Stimulated activated CD4-positive, alpha-beta T cell treated with anti-CD3 and anti-CD28 coated beads, TNF-alpha, amount 100 ng/mL, for 24 hours (primary cell): ENCODE measurements around the gene OR2F1.

Experiments
- DNase-seq, 3 experiments: peaks; one replicate each; pipeline ENCODE4 v3.0.0-alpha.2; 2020; ENCODE audit warnings: low read depth in 3 of 3

The OR2F1 gene, protein sequence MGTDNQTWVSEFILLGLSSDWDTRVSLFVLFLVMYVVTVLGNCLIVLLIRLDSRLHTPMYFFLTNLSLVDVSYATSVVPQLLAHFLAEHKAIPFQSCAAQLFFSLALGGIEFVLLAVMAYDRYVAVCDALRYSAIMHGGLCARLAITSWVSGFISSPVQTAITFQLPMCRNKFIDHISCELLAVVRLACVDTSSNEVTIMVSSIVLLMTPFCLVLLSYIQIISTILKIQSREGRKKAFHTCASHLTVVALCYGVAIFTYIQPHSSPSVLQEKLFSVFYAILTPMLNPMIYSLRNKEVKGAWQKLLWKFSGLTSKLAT

DNA sequence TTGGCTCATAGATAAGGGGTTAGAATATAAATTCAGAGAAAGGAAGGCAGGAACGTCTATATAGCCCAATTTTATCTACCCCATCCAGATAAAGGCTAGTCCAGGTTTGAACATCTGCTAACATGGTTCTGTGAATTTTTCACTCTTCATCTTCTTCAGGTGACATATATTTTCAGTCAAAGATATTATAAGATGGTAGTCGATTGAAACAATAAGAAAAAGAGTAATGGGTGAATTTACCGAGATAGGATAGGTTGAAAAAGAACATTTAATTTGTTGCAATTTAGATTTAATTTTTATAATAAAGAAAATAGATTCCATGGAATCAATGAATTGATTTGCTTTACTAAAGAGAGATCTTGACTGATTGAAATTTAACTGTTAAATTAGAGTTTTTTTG, at the start of gene OR2F1:
Gene OR2F1, plus strand, starts transcription at position 301 of the 400 bp plus-strand sequence. CDS start 5,127 bp downstream, outside the sequence.
- DNase-seq: no peak

DNA sequence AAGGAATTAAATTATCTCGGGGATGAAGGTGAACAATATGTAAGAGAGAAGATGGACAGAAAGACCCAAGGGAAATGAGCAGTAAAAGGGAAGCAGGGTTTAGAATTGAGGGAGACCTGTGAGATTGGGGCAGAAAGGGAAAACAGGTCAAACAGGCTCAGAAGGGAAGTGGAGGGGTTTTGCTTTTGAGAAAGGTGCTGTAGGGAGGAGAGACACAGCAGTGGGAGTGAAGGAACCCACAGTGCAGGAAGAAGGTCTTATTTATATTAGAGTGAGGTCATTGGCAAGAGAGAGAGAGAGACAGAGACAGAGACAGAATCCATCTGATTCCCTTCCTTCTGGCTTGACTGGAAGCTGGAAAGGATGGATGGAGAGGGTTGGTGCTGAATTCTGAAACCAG, 49.1 kb upstream of the OR2F1 start:
- DNase-seq: no peak

DNA sequence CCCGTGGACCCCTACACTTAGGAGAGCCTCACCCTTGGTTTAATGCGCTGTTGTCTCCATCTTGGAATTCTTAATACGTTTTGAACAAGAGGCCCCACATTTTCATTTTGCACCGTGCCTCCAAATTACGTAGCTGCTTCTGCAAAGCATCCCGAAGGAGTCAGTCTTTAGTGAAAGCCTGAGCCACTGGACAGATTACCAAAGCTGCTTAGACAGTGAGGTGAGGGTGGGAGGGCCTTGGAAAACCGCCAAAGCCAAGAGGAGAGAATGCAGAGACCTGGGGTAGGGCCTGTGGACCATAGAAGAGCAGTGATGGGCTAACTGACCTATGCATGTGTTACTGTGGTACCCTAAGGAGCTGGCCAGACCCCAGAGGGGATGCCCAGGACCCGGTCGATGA, 48.5 kb upstream of the OR2F1 start:
- DNase-seq: no peak

DNA sequence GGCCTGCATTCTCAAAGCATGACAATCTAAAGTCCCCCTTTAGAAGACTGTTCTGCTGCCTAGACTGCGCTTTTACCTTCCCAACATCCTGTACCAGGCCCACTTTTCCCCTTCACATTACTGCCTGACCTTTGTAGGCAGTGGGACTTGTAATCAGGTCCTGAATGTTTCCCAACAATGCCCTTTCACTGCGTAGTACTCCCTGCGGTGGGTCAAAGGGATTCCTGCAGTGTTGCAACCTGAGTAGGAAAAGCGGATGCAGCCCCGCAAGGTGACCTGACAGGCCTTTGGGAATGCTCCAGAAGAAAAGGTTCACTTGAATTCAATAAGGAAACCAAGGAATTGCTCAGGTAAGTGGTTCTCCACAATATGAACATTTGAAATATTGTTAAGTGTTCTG, 47.7 kb upstream of the OR2F1 start:
- DNase-seq: no peak

DNA sequence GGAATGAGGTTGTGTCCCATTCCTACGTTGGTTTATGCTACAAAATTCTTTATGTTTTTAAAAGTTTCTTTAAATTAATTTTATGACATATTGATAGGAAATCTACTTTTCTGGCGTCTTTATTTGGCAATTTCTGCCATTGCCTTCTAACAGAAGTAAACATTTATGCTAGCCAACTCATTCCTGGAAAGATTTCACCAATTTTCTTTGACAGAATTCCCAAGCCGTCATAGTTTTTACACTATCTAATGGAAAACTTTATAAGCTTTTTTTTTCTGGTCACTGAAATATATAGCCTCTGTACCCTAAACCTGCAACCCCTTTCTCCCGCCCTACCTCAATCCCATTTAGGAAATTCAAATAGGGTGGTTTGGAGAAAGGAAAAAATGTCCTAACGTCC, 46.5 kb upstream of the OR2F1 start:
- DNase-seq: no peak

DNA sequence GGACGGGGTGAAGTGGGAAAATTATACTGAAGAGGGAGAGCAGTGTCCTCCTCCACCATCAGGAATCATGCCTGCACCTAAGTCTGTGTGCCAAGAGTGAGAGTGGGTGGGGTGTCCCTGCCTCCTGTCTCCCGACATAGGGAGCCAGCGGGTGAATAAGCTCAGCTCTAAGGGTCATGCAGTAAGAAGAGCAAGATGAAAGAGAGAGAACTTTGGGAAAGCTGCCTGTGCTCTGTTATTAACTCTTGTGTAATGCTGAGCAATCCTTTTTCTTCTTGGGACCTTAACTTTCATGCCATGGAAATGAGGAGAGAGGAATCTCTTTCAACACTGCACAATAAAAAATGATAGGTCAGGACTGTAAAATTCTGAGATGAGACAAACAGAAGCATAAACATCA, 44.8 kb upstream of the OR2F1 start:
- no peak for DNase-seq

DNA sequence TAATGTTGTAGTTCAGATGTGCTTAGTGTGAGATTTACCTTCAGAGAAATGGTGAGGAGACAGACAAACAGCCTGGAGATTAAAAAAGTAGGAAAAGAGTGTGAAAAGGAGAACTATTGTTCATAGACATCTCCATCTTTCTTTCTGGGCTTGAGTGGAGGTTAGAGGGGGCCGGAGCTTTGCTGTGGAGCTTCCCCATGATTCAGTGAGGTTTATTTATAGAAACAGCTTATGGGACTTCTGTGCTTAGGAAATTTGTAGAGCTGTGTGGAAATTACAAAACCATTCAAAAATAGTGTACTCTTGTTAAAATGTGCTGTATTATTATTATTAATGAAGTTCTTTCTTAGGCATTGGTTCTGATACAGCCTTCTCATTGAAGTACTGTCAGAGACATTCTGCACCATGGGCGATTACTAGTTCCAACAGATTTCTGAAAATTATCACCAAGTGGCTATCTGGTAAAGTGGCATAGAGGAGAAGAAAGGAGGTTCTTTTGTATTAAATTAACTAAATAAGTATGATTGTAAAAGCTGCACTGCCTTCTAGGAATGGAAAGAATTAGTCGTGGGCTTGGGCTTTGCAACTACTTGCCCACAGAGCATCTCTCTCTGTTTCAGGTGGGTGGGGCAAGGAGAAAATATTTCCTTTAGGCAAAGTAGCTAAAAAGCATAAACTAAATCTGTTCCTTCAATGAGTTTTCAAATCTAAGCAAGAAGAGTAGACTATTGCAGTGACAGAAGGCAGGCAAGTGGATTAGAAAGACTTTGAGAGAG, 44.0 kb upstream of the OR2F1 start:
- DNase-seq: no peak

DNA sequence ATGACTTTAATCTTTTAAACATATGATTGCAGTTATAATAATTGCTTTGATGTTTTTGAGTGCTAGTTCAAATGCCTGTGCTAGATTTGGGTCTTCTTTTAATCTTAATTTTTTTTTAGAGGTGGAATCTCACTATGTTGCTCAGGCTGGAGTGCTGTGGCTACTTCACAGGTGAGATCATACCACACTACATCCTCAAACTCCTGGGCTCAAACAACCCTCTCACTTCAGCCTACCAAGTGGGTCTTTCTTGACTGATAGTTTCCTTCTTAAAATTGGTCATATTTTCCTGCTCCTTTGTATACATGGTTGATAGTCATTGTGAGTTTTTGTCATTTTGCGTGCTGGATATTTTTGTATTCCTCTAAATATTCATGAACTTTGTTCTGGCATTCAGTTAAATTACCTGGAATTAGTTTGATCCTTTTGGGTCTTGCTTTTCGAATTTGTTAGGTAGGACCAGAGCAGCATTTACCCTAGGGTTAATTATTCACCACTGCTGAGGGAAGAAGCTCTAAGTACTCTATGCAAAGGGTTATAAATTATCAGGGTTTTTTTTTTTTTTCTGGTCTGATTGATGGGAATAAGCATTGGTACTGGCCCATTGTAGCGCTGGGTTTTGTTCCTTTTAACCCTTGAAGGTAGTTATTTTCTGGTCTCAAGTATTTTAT, 40.6 kb upstream of the OR2F1 start:
- DNase-seq: no peak

DNA sequence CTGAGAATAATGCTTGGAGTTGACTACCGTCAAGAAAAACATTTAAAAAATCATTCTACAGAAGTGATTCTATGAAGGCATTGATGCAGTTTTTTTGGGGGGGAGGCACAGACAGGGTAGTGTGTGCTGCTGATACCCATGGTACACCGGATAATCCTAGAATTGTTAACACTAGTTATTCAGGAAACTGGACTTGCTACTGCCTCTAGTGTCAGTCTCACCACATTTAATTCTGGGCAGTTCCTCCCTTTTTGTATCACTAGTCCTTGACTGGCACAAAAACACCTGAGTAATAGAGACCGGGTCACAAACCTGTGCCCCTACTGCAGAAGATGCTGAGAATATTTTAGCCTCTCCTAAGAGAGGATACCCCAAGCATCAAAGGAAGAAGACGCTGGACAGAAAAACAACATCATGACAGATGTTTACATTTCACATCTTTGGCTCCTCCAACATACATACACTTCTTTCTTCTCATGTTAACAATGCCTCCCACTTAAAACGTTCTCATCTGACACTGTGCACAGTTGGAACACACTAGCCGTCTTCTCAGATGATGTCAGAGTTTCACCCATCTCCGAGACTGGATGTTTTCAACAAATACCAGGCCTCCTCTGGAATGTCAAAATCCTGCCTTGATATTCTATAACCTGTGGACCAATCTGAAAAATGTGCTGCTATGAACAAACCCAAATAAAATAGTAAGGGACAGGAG, 39.5 kb upstream of the OR2F1 start:
- no peak for DNase-seq

DNA sequence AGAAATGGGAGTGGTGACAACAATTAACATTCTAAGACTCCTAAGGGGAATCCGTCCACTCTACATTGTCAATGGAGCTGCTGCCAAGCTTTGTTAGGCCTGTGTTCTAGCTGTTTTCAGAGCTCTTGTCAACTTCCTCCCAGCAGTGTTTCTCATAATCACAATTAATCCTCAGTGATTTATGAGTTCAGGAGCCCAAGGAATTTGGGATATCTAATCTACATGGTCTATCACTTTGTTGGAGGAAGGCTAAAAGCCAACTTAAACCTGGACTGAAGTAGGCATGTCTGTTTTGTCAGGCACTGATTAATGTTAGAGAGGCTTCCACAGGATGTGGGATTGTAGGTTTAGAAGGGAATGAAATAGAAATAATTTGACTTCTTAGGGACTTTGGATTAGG, 29.8 kb upstream of the OR2F1 start:
- no peak for DNase-seq

DNA sequence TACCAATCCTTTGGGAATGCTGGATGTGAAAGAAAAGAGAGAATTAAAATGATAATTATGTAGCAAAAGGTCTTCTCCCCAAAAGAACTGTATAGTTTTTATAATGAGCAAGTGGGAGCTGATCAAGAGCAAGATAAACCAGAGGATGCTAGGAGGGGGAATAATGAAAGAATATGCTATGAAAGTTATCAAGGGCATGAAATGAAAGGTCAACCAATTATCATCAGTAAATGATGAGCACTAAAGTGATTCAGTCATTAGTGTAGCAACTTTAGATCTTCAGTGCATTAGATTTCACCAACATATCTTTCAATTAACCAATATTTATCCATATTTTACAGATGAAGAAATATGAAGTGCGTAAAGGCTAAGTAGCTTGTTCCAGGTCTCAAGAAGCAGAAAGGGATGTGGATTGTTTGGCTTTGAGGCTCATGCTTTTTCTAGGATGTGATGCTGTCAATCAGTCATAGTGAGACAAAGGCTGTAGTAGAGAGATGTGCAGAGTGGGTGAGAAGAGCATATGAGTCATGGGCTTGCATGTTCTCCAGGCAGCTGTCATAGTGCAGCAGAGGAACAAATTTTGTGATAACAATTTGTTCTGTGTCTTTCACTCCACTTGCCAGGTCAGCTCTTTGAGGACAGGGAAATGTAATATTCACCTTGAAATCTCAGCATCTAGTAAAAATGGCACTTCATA, 25.3 kb upstream of the OR2F1 start:
- no peak for DNase-seq

DNA sequence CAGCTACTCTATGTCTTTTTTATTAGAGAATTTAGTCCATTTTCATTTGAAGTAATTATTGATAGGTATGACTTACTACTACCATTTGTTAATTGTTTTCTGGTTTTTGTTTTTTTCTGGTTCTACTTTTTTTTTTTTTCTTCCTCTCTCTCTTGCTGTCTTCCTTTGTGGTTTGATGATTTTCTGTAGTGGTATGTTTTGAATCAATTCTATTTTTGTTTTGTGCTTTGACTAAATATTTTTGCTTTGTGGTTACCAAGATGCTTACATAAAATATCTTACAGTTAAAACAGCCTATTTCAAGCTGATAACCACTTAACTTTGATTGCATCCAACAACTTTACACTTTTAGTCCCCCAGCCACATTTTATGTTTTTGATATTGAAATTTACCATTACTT, 22.9 kb upstream of the OR2F1 start:
- DNase-seq: no peak

DNA sequence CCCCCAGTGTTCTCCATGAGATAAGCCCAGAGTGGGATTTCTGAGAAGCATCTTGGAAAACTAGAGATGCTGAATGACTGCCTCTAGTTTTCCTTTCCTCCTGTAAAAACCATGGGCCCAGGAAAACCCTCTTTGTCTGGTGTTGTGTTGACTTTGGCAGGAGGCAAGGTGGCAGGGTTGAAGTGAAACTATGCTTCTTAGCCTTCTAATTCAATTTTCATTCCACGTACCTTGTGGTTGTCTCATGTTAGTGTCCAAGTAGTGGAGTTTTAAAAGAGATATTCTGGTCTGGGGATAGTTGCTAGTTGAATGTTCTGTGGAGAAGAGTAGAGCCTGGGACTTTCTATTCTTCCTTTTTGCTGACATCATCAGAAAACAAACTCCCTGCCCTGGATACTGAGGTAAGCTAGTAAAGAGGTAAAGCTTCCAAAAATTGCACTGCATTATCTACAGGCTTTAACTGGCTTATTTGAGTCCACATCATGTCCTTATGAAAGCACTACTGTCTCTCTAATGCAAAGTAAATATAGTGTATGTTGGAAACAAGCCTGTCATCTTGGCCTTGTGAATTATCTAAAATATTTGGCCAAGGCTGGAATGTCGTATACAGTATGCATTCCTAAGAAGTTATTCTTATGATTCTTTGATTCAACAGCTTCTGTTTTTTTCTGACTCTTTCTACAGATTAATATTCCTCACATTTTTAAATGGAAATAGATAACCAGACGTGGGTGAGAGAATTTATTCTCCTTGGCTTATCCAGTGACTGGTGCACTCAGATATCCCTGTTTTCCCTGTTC, 19.9 kb upstream of the OR2F1 start, which contains the start of gene OR2F2:
Gene OR2F2, plus strand, starts transcription at position 708 of the 800 bp plus-strand sequence. Its CDS starts 0 bp downstream, at position 708.
- no peak for DNase-seq

DNA sequence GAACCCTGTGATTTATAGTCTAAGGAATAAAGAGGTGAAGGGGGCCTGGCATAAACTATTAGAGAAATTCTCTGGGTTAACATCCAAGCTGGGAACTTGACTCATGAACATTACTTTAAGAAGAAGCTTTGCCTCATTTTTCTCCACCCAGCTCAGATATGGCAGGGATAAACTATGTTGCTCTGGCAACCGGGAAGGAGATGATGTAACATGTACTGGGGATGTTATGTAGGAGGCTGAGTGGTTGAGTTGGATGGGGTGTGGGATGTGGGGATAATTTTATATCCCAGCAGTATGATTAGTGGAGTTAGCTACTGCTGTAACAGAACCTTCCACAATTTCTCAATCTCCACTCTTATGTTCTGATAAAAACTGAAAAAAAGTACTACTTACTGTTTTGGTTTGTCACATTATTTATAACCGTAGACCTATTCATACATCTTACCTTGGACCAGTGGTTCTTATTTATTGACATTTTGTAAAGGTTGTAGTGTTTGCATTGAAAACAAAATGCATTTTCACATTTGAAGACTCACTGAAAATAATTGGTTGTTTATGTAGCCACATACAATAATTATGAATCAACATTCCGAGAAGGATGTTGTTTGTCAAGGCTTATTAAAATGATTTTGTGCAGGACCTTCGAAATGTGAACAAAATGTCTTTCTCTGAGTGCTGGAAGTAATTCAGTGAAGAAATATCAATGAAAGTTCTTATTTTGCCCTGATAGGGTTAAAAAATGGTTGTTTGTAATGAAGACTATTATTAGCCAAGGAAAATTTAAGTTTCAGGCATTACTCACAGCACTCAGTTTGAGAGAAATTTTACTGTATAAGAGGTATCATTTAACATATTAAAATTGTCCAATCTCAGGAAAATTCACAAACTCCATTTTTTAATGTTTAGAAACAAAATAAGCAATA, 18.3 kb upstream of the OR2F1 start:
- no peak for DNase-seq

DNA sequence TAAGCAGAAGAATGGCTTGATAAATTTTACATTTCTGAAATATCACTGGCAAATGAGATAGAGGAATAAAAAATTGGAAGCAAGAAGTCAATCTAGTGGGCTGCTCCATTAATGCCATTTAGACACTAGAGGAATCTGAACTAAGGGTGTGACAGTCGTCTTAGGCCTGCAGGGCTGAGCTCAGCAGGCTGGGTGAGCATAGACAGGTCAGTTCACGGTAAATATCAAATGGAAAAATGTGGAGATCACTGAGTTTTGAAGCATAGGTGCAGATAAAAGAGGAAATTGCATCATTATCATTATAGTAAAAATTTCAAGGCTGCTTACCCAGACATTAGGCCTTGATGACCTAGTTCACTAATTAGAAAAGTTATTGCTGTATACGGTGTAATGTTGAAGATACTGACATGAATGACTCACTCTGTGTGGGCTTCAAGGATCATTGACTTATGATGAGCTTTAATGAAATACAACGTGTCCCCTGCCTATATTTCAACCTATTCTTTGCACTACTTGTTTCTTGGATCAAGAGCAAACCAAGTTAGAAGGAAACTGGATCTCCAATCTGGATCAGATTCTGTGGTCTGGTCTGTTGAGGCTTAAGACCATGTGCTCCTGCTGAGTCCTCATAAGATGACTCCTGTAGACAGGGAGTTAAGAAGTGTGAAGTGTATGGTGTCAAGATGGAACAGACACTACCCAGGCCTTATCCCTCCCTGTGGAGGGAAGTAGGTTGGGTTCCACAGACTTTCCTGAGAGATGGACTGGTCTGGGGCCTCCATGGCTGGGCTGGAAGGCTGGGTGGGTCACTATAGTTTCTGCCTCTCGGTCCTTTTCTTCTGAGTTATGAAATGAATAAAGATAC, 16.0 kb upstream of the OR2F1 start:
- DNase-seq: no peak

DNA sequence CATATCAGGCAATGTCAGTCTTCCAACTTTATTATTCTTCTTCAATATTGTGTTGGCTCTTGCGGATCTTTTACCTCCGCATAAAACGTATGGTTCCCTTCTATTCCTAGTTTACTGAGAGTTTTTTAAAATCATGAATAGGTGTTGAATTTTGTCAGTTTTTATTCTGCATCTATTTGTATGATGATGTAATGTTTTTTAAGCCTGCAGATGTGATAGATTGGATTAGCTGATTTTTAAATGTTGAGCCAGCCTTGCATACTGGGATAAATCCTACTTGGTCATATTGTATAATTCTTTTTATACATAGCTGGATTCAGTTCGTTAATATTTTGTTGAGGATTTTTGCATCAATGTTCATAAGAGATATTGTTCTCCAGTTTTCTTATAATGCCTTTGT, 9.2 kb upstream of the OR2F1 start:
- DNase-seq: no peak

DNA sequence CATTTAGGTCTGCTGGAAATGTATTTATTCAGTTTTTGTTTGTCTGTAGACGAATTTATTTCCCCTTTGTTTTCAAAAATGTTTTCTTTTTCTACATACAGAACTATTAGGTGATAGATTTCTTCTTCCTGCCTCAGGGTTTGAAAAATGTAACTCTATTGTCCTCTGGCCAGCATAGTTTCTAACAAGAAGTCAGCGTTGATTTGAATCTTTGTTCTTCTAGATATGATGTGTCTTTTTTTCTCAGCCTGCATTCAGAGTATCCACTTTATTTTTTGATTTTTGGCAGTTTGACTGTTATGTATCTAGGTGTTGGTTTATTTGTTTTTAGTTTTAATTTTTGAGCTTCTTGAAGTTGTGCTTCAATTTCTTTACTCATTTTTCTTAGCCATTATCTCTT, 7.5 kb upstream of the OR2F1 start:
- DNase-seq: no peak

DNA sequence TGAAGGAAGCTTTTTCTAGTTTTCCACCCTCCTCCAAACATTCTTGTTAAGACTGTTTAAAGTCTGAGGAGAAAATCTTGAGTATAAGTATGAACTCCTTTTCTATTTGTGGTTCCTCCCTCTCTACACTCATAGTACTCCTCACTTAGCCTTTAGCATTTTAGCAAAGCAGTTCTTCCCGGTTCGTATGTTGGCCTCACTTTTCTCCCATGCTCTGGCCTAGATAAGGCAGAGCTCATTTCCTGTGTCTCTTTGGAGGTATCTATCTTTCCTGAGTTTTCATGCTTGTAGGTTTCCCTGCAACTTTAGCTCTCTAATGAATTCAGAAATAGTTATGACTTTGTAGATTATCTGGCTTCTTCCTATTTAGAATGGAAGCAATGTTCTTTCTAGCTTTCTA, 5.9 kb upstream of the OR2F1 start:
- no peak for DNase-seq

DNA sequence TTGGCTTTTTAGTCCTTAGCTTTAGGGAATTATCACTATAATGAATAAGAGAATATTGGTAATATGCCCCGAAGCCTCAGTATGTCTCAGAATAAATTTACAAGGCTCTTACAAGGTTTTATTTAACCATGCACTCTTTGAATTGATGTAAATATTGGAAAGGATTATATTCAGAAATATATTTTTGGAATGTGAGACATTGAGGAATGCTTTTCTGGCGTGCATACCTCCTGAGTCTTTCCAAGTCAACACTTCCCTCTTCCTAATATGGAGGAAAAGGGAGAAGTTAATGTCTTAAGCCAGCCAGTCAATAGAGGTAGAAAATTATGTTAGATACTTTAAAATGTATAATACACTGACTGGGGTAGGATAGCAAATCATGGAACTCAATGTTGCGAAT, 1.2 kb upstream of the OR2F1 start:
- DNase-seq: no peak
